Trophoblast cell (in vitro differentiated cells and primary cell): ENCODE results near the gene RFTN1.
A peak's percentile ranks its signal among the peaks of the same experiment; 100 is the strongest.

Source experiments
- DNase-seq, 2 donors: peaks; one replicate each; pipeline ENCODE4 v3.0.0-alpha.2; 2016
- H2AFZ ChIP-seq: 2 replicates; pipeline ENCODE4 v1.6.1; 2013; ENCODE audit warnings: low read length, moderate library complexity, mild to moderate bottlenecking; ENCODE audit not compliant: insufficient read depth, poor library complexity
- H2AK5ac ChIP-seq: 2 replicates; pipeline ENCODE4 v1.6.1; 2013; ENCODE audit warnings: mild to moderate bottlenecking, low read length
- H2BK120ac ChIP-seq: 2 replicates; pipeline ENCODE4 v1.6.1; 2013; ENCODE audit warnings: low read length, mild to moderate bottlenecking, moderate library complexity; ENCODE audit not compliant: insufficient read depth, poor library complexity
- H2BK12ac ChIP-seq: 2 replicates; pipeline ENCODE4 v1.6.1; 2013; ENCODE audit warnings: mild to moderate bottlenecking, low read length, moderate library complexity
- H2BK5ac ChIP-seq: 2 replicates; pipeline ENCODE4 v1.6.1; 2013; ENCODE audit warnings: low read length, low read depth, moderate library complexity, mild to moderate bottlenecking; ENCODE audit not compliant: poor library complexity
- H3K14ac ChIP-seq: 2 replicates; pipeline ENCODE4 v1.6.1; 2013; ENCODE audit warnings: mild to moderate bottlenecking, low read length
- H3K18ac ChIP-seq: 2 replicates; pipeline ENCODE4 v1.6.1; 2013; ENCODE audit warnings: mild to moderate bottlenecking, low read length
- H3K23ac ChIP-seq: 2 replicates; pipeline ENCODE4 v1.6.1; 2013; ENCODE audit warnings: low read length
- H3K27ac ChIP-seq: 2 replicates; pipeline ENCODE4 v1.5.1; 2013; ENCODE audit warnings: low read depth, mild to moderate bottlenecking, inconsistent platforms, low read length, moderate library complexity
- H3K27me3 ChIP-seq: 2 replicates; pipeline ENCODE4 v1.6.1; 2013; ENCODE audit warnings: inconsistent platforms, mild to moderate bottlenecking, low read length, moderate library complexity; ENCODE audit not compliant: insufficient read depth
- H3K36me3 ChIP-seq, 2 experiments: 1 replicate in 1 of 2; 2 replicates in 1 of 2; pipeline ENCODE4 v1.6.1; 2013; ENCODE audit warnings: low read length in 2 of 2, mild to moderate bottlenecking in 2 of 2, moderate library complexity in 1 of 2; ENCODE audit not compliant: insufficient read depth in 2 of 2, control insufficient read depth in 1 of 2
- H3K4ac ChIP-seq: 2 replicates; pipeline ENCODE4 v1.6.1; 2013; ENCODE audit warnings: low read depth, mild to moderate bottlenecking, low read length, moderate library complexity
- H3K4me1 ChIP-seq, 2 experiments: 1 replicate in 1 of 2; 2 replicates in 1 of 2; pipeline ENCODE4 v1.6.1; 2013; ENCODE audit warnings: low read length in 2 of 2, mild to moderate bottlenecking in 2 of 2, moderate library complexity in 1 of 2; ENCODE audit not compliant: insufficient read depth in 2 of 2, control insufficient read depth in 1 of 2
- H3K4me2 ChIP-seq: 2 replicates; pipeline ENCODE4 v1.6.1; 2013; ENCODE audit warnings: inconsistent platforms, mild to moderate bottlenecking, low read length, moderate library complexity
- H3K4me3 ChIP-seq: 2 replicates; pipeline ENCODE4 v1.5.1; 2013; ENCODE audit warnings: mild to moderate bottlenecking, low read depth, low read length, inconsistent platforms
- H3K79me1 ChIP-seq: one replicate; pipeline ENCODE4 v1.6.1; 2013; ENCODE audit warnings: low read length
- H3K79me2 ChIP-seq: 2 replicates; pipeline ENCODE4 v1.6.1; 2013; ENCODE audit warnings: low read length, mild to moderate bottlenecking; ENCODE audit not compliant: control insufficient read depth, insufficient read depth, poor library complexity
- H3K9ac ChIP-seq: 2 replicates; pipeline ENCODE4 v1.6.1; 2013; ENCODE audit warnings: mild to moderate bottlenecking, low read length
- H3K9me3 ChIP-seq: 2 replicates; pipeline ENCODE4 v1.6.1; 2013; ENCODE audit warnings: low read depth, mild to moderate bottlenecking, control low read depth, inconsistent platforms, low read length; ENCODE audit not compliant: insufficient read depth
- H4K12ac ChIP-seq: 2 replicates; pipeline ENCODE4 v1.6.1; 2013; ENCODE audit warnings: low read depth, mild to moderate bottlenecking, low read length, moderate library complexity
- H4K8ac ChIP-seq: 2 replicates; pipeline ENCODE4 v1.6.1; 2013; ENCODE audit warnings: low read depth, mild to moderate bottlenecking, low read length, moderate library complexity
- H4K91ac ChIP-seq: one replicate; pipeline ENCODE4 v1.6.1; 2013; ENCODE audit warnings: low read depth, mild to moderate bottlenecking, low read length, moderate library complexity
- WGBS: extraction: QIAGEN DNeasy Blood & Tissue Kit; methylation state at CpG from one replicate; pipeline ENCODE4 v1.1.7; 2013; ENCODE audit warnings: missing lambda C conversion rate; ENCODE audit not compliant: insufficient read length, insufficient coverage; ENCODE audit errors: extremely low coverage; 5-methylcytosine and 5-hydroxymethylcytosine counted together

RFTN1 gene

GRCh38 chr3:16538507-16538906 is 25.0 kb upstream of the RFTN1 start:
- Histone ChIP-seq H3K4me2 (no peak overlapping the region), H3K79me2 (no peaks in the 10 kb centered on the region), H4K91ac (no peak overlapping the region), H3K79me1 (no peaks in the 10 kb centered on the region), H3K9me3 (no peaks in the 10 kb centered on the region), H3K4ac (no peak overlapping the region), H2BK12ac (no peak overlapping the region), H2AK5ac (no peak overlapping the region), H3K14ac (no peak overlapping the region), H3K27ac (no peak overlapping the region), H2BK5ac (no peak overlapping the region), H4K8ac (no peak overlapping the region), H2AFZ (no peak overlapping the region), H3K27me3 (no peaks in the 10 kb centered on the region), H3K4me3 (no peak overlapping the region), H3K36me3 (no peaks in the 10 kb centered on the region), H3K9ac (no peak overlapping the region), H2BK120ac (no peak overlapping the region), H4K12ac (no peak overlapping the region), H3K4me1 (no peaks in the 10 kb centered on the region), H3K23ac (no peak overlapping the region), H3K18ac (no peak overlapping the region)
- no peak for DNase-seq
- WGBS: no CpG with 5 or more reads among the region's 4 CpGs

- WGBS: no CpG with 5 or more reads among the region's 3 CpGs
- Histone ChIP-seq H3K9ac (no peak overlapping the region), H2BK120ac (no peak overlapping the region), H3K79me1 (no peaks in the 10 kb centered on the region), H3K27me3 (no peaks in the 10 kb centered on the region), H4K91ac (no peak overlapping the region), H3K36me3 (no peaks in the 10 kb centered on the region), H3K4me2 (no peak overlapping the region), H3K4me3 (no peak overlapping the region), H2AK5ac (no peak overlapping the region), H3K4ac (no peak overlapping the region), H2BK12ac (no peak overlapping the region), H2BK5ac (no peak overlapping the region), H3K23ac (no peak overlapping the region), H3K27ac (no peak overlapping the region), H4K8ac (no peak overlapping the region), H3K9me3 (no peaks in the 10 kb centered on the region), H3K79me2 (no peaks in the 10 kb centered on the region), H3K18ac (no peak overlapping the region), H3K4me1 (no peaks in the 10 kb centered on the region), H2AFZ (no peak overlapping the region), H4K12ac (no peak overlapping the region), H3K14ac (no peak overlapping the region)
- DNase-seq: no peak
Measured at GRCh38 chr3:16536996-16537395, 23.5 kb upstream of the RFTN1 start.

- Histone ChIP-seq H3K18ac (no peak overlapping the region), H3K36me3 (no peaks in the 10 kb centered on the region)
- whole genome bisulfite sequencing: no CpG with 5 or more reads among the region's 4 CpGs
Measured at GRCh38 chr3:16536344-16536663, 22.8 kb upstream of the RFTN1 start.

GRCh38 chr3:16534640-16535262 is 21.3 kb upstream of the RFTN1 start:
- WGBS: no CpG with 5 or more reads among the region's 8 CpGs
- H4K12ac ChIP-seq: no peak overlapping the region

More at GRCh38 chr3:16536344-16536663, 22.8 kb upstream of the RFTN1 start:
- Histone ChIP-seq H4K12ac (no peak overlapping the region), H3K9me3 (no peaks in the 10 kb centered on the region), H4K8ac (no peak overlapping the region), H3K14ac (no peak overlapping the region), H2BK5ac (no peak overlapping the region), H3K4me1 (no peaks in the 10 kb centered on the region), H2BK12ac (no peak overlapping the region), H2AFZ (no peak overlapping the region), H3K27me3 (no peaks in the 10 kb centered on the region), H2AK5ac (no peak overlapping the region), H3K4me2 (no peak overlapping the region), H3K79me2 (no peaks in the 10 kb centered on the region), H3K4ac (no peak overlapping the region), H3K23ac (no peak overlapping the region), H3K27ac (no peak overlapping the region), H3K9ac (no peak overlapping the region), H3K79me1 (no peaks in the 10 kb centered on the region), H2BK120ac (no peak overlapping the region), H3K4me3 (peak overlapping the region; percentile 37), H4K91ac (no peak overlapping the region)
- DNase-seq: no peak

More at GRCh38 chr3:16534640-16535262, 21.3 kb upstream of the RFTN1 start:
- no peak overlapping the region for H4K91ac ChIP-seq
- no peak overlapping the region for H2BK5ac ChIP-seq
- no peak overlapping the region for H2AK5ac ChIP-seq
- H3K4ac ChIP-seq: no peak overlapping the region
- H3K36me3 ChIP-seq: no peaks in the 10 kb centered on the region
- no peaks in the 10 kb centered on the region for H3K79me1 ChIP-seq
- no peaks in the 10 kb centered on the region for H3K79me2 ChIP-seq
- H2BK12ac ChIP-seq: no peak overlapping the region
- H3K9me3 ChIP-seq: no peaks in the 10 kb centered on the region
- no peak overlapping the region for H3K27ac ChIP-seq
- no peak overlapping the region for H3K9ac ChIP-seq
- H3K4me2 ChIP-seq: no peak overlapping the region
- H3K18ac ChIP-seq: no peak overlapping the region
- H3K27me3 ChIP-seq: no peaks in the 10 kb centered on the region
- DNase-seq: no peak
- no peak overlapping the region for H4K8ac ChIP-seq
- no peak overlapping the region for H3K4me3 ChIP-seq
- H3K14ac ChIP-seq: no peak overlapping the region
- no peaks in the 10 kb centered on the region for H3K4me1 ChIP-seq
- H2BK120ac ChIP-seq: no peak overlapping the region
- no peak overlapping the region for H2AFZ ChIP-seq
- no peak overlapping the region for H3K23ac ChIP-seq
